Measurements from ENCODE around the gene FBXL13.
"Not testable (repeated sequence)": the region's sequence is repeated elsewhere in the genome, so short reads cannot be mapped to it uniquely, and the experiment has no call there.

The FBXL13 gene

DNA sequence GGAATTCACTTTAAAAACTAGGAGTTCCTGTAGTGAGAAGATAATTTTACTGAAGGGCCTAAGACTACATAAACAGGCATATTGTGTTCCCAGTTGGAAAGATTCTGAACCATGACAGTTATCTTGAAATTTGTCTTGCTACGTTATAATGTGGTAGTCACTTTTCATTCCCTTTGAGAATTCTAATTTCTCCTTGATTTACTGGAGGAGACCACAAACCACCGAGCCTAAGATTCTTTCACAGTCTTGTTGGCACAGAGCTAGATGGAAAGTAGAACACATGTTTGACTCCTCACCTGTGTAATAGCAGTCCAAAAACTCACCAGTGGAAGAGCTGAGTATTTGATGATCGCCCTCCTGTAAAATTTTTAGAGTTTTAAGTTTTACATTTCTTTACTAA is 5.2 kb upstream of the FBXL13 start:
- no peak for DNase-seq (ENCODE audit: low read depth in 3 of 3)

- DNase-seq (ENCODE audit: low read depth in 3 of 3), result not testable (repeated sequence)
Measured at GRCh38 chr7:103078226-103078625, 3.6 kb upstream of the FBXL13 start.

- no peak for DNase-seq (ENCODE audit: low read depth in 3 of 3)
Measured at GRCh38 chr7:103077318-103077717, 2.7 kb upstream of the FBXL13 start.

GRCh38 chr7:103076764-103077163 is 2.2 kb upstream of the FBXL13 start:
- DNase-seq (ENCODE audit: low read depth in 3 of 3), result no peak

GRCh38 chr7:103075337-103075918 is 832 bp upstream of the FBXL13 start:
- DNase-seq (ENCODE audit: low read depth in 3 of 3), result peak; percentile 33 to 66 (median 63)

GRCh38 chr7:103073989-103074518 is 542 bp downstream of the FBXL13 start:
- no peak for DNase-seq (ENCODE audit: low read depth in 3 of 3)

DNA sequence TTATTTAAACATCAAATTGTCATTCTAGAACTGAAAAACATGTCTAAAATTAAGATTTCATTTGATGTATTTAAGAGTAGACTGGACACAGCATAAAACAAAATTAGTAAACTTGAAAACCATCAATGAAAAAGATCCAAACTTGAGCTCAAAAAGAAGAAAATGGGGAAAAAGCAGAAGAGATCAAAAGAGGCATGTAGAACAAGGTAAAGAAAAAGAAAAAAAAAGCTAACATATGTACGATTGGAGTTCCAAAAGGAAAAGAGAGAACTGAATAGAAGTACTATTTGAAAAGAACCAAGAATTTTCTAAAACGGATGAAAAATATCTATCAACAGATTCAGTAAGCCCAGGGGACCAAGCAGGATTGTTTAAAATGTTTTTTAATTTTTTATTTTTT is 3.6 kb downstream of the FBXL13 start:
- no peak for DNase-seq (ENCODE audit: low read depth in 3 of 3)

- no peak for DNase-seq (ENCODE audit: low read depth in 3 of 3)
Measured at GRCh38 chr7:103068414-103069403, 5.9 kb downstream of the FBXL13 start.

DNA sequence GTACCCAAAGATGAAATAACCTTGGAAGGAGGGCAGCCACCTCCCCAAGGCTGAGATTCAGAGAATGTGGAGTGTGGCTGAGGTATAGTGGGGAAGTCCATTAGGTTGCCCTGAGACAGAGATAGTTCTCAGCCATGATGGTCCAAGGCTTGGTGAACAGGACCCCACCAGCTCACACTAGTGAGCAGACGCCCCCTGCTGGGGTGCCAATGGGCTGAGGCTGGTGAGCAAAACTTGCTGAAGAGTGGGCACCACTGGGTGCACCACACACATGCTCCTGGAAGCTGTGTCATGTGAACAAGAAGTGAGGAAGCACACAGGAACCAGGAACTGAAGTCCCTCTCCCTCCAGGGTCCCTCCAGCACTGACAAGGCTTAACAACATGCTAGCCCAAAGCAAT is 8.9 kb downstream of the FBXL13 start:
- DNase-seq (ENCODE audit: low read depth in 3 of 3), result peak in 2 of 3 donors; percentile 18 to 24

- DNase-seq (ENCODE audit: low read depth in 3 of 3), result no peak
Measured at GRCh38 chr7:103063895-103064294, 10.7 kb downstream of the FBXL13 start.

DNA sequence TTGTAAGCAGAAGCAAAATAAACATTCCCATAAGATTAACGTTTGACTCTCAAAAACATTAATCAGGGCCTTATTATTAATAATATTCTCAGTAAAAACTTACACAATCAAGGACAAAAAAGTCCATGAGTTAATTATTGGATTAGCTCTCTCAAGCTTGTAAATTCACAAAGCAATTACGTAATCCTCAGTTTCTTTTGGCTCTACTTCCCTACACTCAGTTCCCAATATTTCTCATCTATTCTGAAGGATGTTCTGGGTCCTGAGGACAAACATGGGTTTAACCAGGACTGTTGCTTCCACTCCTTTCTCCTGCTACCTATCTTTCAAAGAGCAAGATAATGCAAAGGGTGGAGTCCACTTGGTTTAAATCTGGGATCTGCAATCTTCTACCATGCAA is 15.1 kb downstream of the FBXL13 start:
- no peak for DNase-seq (ENCODE audit: low read depth in 3 of 3)

DNA sequence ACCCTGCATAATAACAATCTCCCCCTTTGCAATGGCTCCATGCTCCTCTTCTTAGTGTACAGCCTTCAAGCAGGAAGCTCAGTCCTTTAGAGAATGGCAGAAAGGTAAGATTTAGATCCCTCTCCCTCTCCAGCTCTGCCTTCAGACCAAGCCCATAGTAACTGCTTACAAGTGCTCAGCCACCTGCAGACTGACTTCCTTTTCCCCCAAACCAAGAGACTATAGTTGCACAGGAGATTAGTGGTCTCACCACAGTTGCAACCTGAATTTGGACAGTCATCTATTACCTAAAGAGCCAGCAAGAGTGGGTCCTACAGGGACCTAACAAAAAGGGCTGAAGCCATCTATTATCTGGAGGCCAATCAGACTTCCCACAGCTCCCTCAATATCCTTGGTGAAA is 16.5 kb downstream of the FBXL13 start:
- DNase-seq (ENCODE audit: low read depth in 3 of 3), result no peak

GRCh38 chr7:103056006-103056405 is 18.6 kb downstream of the FBXL13 start:
- DNase-seq (ENCODE audit: low read depth in 3 of 3), result not testable (repeated sequence)

GRCh38 chr7:103051519-103051918 is 23.1 kb downstream of the FBXL13 start:
- DNase-seq (ENCODE audit: low read depth in 3 of 3), result no peak

DNA sequence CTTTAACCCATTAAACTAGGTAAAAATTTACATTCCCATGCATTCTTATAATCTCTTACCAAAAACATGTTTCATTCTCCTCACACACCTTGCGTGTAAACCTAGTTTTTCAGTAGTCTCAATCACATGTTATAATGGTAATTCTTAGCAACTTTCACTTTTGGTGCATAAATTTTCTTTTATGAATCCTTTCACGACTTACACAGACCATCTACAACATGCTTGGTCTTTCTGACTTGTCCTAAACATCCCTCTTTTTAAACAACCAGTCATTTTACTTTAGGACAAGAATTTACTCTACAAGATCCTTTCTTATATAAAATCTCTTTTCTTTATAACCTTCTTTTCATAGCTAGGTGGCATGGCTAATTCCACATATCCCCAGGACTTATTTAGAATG is 25.8 kb downstream of the FBXL13 start:
- DNase-seq (ENCODE audit: low read depth in 3 of 3), result no peak

GRCh38 chr7:103041815-103042214 is 32.8 kb downstream of the FBXL13 start:
- DNase-seq (ENCODE audit: low read depth in 3 of 3), result not testable (repeated sequence)

- not testable (repeated sequence) for DNase-seq (ENCODE audit: low read depth in 3 of 3)
Measured at GRCh38 chr7:103037823-103038739, 36.5 kb downstream of the FBXL13 start.

- DNase-seq (ENCODE audit: low read depth in 3 of 3), result no peak
Measured at GRCh38 chr7:103037476-103037822, 37.1 kb downstream of the FBXL13 start.

- not testable (repeated sequence) for DNase-seq (ENCODE audit: low read depth in 3 of 3)
Measured at GRCh38 chr7:103034318-103034717, 40.3 kb downstream of the FBXL13 start.

DNA sequence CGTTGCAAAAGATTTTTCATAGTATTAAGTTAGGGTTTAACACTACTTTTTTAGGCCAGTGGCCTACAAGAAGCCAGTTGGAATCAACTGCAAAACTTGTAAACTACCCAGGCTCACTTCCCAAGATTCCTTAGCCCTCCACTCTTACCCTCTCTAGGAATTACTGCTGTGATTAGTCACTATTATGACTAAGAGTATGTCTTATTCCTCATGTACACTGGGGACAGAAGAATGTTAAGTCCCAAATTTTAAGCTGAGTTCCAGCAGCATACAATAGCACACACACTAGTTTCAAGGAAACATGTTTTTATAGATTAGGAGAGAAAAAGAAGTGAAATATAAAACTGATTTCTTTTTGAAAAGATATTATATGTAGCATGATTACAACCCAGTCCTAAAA is 42.8 kb downstream of the FBXL13 start:
- DNase-seq (ENCODE audit: low read depth in 3 of 3), result no peak

- no peak for DNase-seq (ENCODE audit: low read depth in 3 of 3)
Measured at GRCh38 chr7:103031024-103031423, 43.6 kb downstream of the FBXL13 start.

DNA sequence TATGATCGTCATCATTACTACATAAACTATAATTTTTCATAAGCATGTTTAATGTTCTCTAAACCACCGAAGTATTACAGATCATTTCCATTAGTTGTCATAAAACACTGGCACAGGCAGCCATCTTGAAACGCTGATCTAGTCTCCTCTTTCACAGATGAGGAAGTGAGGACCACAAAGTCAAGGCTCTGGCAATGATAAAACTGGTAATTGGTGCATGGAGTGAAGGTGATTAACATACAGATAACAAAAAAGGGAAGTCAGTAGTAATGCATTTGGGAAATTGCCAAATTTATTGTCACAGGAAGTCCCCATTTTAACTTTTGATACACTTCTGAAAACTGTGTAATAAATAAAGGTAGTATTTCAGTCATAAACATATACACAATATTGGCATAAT is 49.3 kb downstream of the FBXL13 start:
- no peak for DNase-seq (ENCODE audit: low read depth in 3 of 3)
